NCI-H226 (cell line): ENCODE results near the gene ZFP1.
A peak's percentile ranks its signal among the peaks of the same experiment; 100 is the strongest.

ENCODE experiments used
- DNase-seq: peaks from one replicate; pipeline ENCODE4 v3.0.0-alpha.2; 2015

ZFP1 gene

DNA sequence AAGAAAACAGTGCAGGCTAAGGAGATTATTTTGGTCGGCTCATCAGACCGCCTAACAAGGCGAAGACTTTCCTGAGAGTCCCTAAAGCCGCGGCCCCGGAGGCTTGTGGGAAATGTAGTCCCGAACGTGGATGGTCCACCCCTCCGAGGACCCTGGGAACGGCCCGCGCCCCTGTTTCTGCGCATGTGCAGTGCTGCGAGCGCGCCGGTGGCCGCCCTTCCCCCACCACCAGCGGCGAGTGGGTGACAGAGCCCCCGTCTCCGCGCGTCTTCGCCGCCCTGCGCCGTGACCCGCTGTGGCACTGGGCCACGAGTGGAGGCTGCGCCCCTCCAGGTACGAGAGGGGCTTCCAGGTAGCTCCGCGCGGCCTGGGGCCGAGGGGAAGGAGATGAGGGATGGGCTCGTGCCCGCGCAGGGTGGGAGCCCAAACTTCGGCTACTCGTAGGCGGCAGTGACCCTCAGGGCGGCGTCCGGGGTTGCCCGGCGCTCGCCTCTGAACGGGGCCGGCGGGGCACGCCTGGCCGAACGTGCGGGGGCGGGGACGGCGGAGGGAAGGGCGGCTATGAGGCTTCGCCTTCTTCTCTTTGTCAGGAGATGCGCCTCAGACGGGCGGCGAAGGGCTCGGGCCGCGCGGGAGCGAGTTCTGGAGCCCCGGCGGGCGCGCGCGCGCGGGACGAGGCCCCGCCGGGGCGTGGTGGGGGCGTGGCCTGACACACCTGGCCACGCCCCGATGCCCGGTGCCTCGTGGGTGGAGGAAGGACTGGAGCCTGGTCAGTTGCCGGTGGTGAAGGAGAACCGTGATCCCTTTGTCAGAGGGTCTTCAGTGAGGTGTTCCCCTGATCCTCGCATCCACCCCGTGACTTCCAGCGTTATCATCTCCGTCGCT lies at the start of gene ZFP1:
Gene ZFP1, plus strand, starts transcription at position 214 of the 885 bp plus-strand sequence. CDS start 4,428 bp downstream, outside the sequence.
- peak; percentile 85 for DNase-seq

DNA sequence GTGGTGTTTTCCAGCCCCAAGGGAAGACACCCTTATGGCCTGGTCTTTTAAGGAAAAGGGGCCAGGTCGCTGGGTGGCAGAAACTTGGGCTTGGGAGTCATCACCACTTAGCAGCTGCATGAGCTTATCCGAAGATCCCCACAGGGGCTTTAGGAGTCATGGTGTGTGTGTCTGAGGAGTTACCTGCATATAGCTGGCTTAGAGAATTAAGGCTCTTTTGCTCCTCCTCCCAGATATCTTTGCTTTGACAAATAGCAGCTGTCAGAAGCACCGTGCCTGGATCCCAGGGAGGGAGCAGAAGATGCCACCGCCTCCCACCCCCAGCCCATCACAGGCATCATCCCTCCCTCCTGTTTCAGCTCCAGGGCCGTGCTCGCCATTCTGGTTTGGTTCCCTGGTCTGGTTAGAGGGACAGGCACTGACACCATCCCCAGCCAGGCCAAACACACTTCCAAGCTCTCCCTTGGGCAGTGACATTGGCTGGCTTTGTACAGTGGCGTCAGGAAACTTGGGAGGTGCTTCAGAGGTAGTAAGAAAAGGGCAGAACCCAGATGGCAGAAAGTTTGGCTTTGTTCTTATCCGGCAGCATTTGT lies 49.2 kb upstream of the ZFP1 start:
- no peak for DNase-seq

DNA sequence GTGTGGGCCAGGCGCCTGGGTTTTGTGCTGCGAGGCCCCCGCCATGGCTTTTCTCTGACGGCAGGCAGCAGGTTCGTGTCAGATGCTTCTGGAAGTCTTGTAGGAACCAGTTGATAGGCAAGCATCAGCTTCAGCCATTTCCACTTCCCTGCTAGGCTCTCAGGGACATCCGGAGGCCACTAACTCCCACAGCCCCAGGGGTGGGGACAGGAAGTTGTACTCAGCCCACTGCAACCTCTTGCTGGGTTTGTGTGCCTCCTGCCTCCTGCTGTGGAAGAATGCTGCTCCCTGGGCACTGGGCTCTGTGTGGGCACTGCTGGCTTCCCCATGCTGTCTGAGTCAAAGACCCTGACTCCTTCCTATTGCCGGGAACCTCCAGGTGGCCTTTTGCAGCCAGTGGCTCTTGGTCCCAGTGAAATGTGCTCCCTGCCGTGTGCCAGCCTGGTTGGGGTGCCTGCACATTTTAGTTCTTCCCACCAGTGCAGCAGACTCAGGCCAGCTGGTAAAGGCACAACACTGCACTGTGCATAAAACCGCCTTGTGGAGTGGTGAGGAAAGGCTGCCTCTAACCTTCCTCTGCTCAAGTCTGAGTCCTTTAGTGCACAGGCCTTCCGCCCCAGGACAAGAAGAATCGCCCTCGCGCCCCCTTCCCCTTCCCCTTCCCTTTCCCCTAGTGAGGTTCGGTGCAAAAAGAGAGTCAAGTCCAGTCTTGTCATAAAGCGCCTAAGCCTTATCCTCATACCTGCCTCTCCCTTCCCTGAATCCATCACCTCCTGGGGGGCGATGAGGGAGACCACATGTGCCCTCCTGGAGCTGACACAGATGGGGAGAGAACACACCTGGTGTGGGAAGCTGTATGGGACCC lies 48.4 kb upstream of the ZFP1 start:
- no peak for DNase-seq

GRCh38 chr16:75100603-75100990 lies 47.7 kb upstream of the ZFP1 start:
- DNase-seq, result no peak

DNA sequence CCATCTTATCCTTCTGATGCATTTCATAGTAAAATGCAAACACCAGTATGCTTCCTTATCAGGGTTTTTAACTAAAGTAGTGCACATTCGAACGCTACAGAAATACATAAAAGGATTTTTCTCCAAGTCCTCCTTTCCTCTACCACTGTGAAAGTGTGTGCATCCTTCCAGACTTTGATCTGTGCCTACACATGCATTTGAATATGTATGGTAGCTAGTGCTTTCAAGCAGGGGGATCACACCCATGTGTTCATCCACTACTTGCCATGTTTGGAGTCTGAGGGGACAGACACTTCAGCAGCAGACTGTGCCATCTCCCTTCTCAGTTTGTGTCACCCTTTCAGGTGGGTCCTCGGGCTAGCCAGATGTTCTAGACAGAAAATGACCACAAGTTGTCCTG lies 46.7 kb upstream of the ZFP1 start:
- no peak for DNase-seq

- DNase-seq, result no peak
Observed at GRCh38 chr16:75102595-75102994, 45.7 kb upstream of the ZFP1 start.

DNA sequence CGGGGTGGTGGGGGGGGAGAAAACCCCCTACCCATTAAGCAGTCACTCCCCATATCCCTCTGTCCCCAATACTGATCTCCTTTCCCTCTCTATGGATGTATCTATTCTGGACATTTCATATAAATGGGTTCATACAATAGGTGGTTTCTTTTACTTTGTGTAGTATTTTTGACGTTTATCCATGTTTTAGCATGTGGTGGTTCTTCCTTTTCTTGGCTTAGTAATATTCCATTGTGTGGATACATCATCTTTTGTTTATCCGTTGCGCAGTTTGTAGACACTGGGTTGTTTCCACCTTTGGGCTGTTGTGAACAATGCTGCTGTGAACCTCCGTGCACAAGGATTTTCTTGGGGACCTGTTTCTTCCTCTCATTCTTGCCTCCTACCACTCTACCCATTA lies 44.3 kb upstream of the ZFP1 start:
- no peak for DNase-seq

GRCh38 chr16:75104836-75105235 lies 43.5 kb upstream of the ZFP1 start:
- no peak for DNase-seq

DNA sequence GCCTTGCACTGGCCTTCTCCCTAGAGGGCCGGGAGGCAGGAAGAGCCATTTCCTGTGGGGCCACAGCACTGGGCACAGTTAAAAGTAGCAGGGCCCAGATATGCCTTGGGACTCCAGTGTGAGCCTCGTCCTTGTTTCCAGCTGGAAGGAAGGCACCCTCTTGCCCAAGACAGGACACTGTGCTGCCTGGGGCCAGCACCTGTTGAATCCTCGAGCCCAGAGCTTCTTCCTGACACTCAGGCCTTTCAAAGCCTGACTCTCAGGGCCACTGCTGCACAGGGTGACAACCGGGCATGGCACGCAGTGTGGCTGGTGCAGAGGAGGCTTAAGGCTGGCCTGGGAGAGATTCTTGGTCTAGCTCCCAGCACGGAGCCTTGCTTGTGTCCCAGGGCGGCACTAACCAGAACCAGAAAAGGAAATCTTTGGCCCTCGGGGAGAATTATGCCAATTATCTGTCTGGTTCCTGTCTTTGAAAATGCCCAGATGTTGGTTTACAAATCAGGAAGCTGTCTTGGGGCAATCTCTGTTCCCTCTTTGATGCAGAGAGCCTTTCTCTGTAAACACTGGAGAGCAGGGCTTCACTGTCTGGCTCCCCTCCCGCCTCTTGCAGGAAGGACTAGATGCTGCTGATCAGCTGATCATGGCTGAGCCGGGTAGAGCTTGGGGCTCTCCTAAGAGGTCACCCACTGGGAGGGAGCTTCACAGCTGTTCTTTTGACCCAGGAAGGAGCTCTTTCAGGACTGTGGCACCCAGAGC lies 42.8 kb upstream of the ZFP1 start:
- no peak for DNase-seq

DNA sequence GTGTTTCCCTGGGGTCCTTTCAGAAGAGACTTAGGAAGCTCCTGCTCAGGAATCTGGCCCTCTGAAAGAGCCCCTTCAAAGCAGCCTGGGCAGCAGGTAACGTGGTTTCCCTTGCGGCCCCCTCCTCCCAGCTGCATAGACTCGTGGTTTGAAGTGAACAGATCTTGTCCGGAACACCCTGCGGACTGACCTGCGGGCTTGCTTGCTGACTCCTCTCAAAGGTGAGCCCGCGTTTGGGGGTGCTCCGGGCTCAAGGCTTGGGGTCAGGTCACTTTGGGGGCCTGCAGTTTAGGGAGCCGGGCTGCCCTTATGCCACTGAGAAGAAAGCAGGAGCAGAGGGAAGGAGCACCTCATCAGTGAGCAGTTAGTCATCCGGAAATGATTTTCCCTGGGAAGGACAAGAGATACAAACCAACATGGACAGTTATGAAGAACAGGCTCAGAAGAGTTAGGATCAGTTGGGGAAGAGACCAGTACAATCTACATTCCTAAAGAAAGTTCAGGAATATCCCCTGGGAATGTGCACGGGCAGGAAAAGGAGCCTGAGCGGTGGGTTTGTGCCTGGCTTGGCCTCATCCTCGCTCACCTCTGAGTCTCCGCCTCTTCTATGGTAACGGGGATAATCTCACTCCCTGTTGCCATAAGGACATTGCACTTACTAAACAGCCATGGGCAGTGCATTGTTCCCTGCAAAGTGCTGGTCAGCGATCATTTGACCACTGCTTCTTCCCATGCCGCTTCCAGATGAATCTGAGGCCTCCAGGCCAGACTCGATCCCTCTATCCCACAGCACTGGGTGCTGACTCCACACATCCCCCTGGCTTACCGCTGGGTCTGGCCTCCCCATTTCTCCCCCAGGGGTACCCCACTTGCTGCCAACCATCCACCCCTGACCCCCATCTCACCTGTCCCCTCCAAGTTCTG lies 41.7 kb upstream of the ZFP1 start:
- DNase-seq, result no peak

- no peak for DNase-seq
Observed at GRCh38 chr16:75107505-75107904, 40.8 kb upstream of the ZFP1 start.

DNA sequence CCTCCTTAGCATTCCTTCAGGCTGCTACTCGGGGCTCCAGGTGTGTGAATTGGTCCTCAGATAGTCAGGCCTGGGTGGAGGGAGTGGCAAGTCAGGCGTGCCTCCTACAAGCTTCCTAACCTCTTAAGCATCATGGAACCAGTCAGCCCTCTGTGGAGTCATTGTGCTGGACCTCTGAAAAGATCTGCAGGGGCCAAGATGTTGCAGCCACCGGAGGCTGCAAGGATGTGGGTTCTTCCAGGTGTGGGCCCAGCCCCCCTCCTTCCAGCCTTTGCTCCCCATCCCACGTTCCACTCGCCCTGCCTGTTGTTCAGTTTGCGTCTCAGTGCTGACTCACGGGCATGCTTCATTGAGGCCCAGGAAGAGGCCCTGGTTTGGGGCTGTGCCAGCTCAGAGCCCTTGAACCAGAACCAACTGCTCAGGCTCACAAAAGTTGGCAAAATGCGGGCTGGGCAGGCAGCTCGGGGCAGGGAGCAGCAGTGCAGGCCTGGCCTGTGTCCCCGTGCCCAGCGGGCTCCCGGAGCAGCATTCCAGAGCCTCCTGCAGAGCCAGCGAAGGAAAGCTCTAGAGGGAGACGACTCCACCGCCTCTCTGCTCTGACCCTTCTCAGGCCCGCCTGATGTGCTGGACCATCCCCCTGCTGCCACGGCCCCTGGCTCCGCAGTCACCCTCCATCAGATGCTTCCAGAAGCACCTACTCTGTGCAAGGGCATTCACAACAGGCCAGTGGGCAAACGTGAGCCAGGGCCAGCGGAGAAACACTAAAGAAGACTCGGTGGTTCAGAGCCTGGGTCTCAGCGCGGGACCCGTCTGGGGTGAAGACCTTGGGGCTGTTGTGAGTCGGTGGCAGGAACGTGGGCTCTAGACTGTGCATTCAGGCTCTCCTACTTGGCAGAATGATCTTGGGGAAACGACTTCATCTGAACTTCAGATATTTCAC lies 39.3 kb upstream of the ZFP1 start:
- peak; percentile 95 for DNase-seq

GRCh38 chr16:75109732-75110243 lies 38.5 kb upstream of the ZFP1 start:
- DNase-seq, result no peak

- DNase-seq, result peak; percentile 75
Observed at GRCh38 chr16:75110637-75111513, 37.4 kb upstream of the ZFP1 start.

GRCh38 chr16:75111514-75111940 lies 36.8 kb upstream of the ZFP1 start:
- no peak for DNase-seq

- DNase-seq, result no peak
Observed at GRCh38 chr16:75111961-75112733, 36.2 kb upstream of the ZFP1 start.

GRCh38 chr16:75112734-75113491 lies 35.4 kb upstream of the ZFP1 start:
- DNase-seq, result no peak
